Fibroblast of pulmonary artery (primary cell): ENCODE results near the gene SPAG4.

ENCODE experiments used
- DNase-seq: peaks from one replicate; pipeline ENCODE4 v3.0.0-alpha.2; 2010; ENCODE audit warnings: low read depth
- H3K4me3 ChIP-seq: replicated peaks from 2 replicates; pipeline ENCODE4 v1.5.1; 2011; ENCODE audit warnings: low read depth, mild to moderate bottlenecking, control low read depth, low read length, moderate library complexity
- TF ChIP-seq, protein P1 (sequence below): IDR thresholded peaks from 2 replicates; pipeline ENCODE4 v1.5.1; 2011; ENCODE audit warnings: mild to moderate bottlenecking, control low read depth, low read length, inconsistent platforms; ENCODE audit errors: missing control alignments

SPAG4 gene

GRCh38 chr20:35653893-35654292, 38.3 kb downstream of the SPAG4 start:
- TF ChIP-seq, protein P1, sequence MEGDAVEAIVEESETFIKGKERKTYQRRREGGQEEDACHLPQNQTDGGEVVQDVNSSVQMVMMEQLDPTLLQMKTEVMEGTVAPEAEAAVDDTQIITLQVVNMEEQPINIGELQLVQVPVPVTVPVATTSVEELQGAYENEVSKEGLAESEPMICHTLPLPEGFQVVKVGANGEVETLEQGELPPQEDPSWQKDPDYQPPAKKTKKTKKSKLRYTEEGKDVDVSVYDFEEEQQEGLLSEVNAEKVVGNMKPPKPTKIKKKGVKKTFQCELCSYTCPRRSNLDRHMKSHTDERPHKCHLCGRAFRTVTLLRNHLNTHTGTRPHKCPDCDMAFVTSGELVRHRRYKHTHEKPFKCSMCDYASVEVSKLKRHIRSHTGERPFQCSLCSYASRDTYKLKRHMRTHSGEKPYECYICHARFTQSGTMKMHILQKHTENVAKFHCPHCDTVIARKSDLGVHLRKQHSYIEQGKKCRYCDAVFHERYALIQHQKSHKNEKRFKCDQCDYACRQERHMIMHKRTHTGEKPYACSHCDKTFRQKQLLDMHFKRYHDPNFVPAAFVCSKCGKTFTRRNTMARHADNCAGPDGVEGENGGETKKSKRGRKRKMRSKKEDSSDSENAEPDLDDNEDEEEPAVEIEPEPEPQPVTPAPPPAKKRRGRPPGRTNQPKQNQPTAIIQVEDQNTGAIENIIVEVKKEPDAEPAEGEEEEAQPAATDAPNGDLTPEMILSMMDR, result no peak
- no peak overlapping the region for H3K4me3 ChIP-seq
- no peak for DNase-seq

GRCh38 chr20:35654415-35654814, 38.8 kb downstream of the SPAG4 start:
- H3K4me3 ChIP-seq, result no peak overlapping the region
- DNase-seq, result no peak
- TF ChIP-seq, protein P1, result no peak

- TF ChIP-seq, protein P1, result no peak
- DNase-seq, result no peak
These were observed 41.6 kb downstream of the SPAG4 start for GRCh38 chr20:35657271-35657670.

GRCh38 chr20:35660122-35660937, 44.7 kb downstream of the SPAG4 start:
- no peak for DNase-seq
- H3K4me3 ChIP-seq, result no peak overlapping the region
- TF ChIP-seq, protein P1, result no peak

More at GRCh38 chr20:35657271-35657670, 41.6 kb downstream of the SPAG4 start:
- no peak overlapping the region for H3K4me3 ChIP-seq

GRCh38 chr20:35661053-35661452, 45.4 kb downstream of the SPAG4 start:
- no peak for DNase-seq
- no peak overlapping the region for H3K4me3 ChIP-seq
- TF ChIP-seq, protein P1, result no peak

- DNase-seq, result no peak
- H3K4me3 ChIP-seq, result peak overlapping the region; percentile 67
These were observed 46.3 kb downstream of the SPAG4 start for GRCh38 chr20:35661908-35662307.

More at GRCh38 chr20:35661908-35662307, 46.3 kb downstream of the SPAG4 start:
- TF ChIP-seq, protein P1, result no peak
